HCT116 (cell line): ENCODE results near the gene HOXC6.

Source experiments
- CEBPB ChIP-seq: IDR thresholded peaks from 2 replicates; pipeline ENCODE4 v1.6.1; 2012; ENCODE audit warnings: low read depth
- EZH2 ChIP-seq: fragments of 200-600 bp; sonication (generic); IDR thresholded peaks from 2 replicates; pipeline ENCODE4 v1.6.1; 2017; ENCODE audit warnings: antibody characterized with exemption, mixed run types
- POLR2A ChIP-seq: IDR thresholded peaks from 2 replicates; pipeline ENCODE4 v1.7.0; 2011; ENCODE audit warnings: borderline replicate concordance; ENCODE audit not compliant: insufficient read depth, insufficient read length; ENCODE audit errors: extremely low read depth
- TF ChIP-seq, protein P1 (sequence below): IDR thresholded peaks from 2 replicates; pipeline ENCODE4 v1.6.1; 2012
- TF ChIP-seq, protein P2 (sequence below), 3 experiments: fragments of 200-600 bp in 1 of 3; sonication (generic) in 1 of 3; IDR thresholded peaks in 2 of 3; conservative IDR thresholded peaks in 1 of 3; 2 replicates each; pipeline ENCODE4 v1.5.1; 2012 to 2017; ENCODE audit warnings: low read depth in 2 of 3, low read length in 2 of 3, antibody characterized with exemption in 1 of 3, borderline replicate concordance in 1 of 3, control low read depth in 1 of 3, mild to moderate bottlenecking in 1 of 3, mixed read lengths in 1 of 3, mixed run types in 1 of 3, moderate library complexity in 1 of 3; ENCODE audit not compliant: insufficient read depth in 1 of 3

DNA sequence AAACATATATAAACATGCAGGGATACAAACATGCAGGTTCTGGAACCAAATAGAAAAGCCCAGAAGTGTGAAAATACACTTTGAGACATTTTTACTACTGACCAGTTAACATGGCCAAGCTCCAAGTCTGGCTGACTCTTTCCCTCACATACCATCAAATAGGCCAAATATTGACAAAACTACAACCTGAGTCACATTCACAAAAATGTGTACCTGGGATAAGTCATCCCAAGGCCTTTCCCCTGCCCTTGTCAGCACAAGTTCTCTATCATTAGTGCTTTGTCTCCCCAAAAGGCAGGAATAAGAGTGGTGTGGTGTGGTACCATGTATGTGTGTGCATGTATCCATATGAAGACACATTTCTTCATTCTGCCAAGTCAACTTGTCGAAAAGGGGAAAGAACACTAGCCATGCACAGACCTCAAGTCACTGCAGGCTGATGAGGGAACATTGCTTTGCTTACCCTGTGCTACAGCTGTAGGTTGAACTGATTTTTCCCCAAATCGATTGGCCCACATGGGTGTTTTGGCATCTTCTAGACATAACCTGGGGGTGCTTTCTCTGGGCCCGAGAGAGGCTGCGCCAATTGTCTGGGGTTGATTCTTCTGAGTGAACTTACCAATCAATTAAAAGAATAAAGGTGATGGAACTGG, 40.3 kb downstream of the HOXC6 start:
- TF ChIP-seq, protein P1, sequence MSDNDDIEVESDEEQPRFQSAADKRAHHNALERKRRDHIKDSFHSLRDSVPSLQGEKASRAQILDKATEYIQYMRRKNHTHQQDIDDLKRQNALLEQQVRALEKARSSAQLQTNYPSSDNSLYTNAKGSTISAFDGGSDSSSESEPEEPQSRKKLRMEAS: no peak
- TF ChIP-seq, protein P2, sequence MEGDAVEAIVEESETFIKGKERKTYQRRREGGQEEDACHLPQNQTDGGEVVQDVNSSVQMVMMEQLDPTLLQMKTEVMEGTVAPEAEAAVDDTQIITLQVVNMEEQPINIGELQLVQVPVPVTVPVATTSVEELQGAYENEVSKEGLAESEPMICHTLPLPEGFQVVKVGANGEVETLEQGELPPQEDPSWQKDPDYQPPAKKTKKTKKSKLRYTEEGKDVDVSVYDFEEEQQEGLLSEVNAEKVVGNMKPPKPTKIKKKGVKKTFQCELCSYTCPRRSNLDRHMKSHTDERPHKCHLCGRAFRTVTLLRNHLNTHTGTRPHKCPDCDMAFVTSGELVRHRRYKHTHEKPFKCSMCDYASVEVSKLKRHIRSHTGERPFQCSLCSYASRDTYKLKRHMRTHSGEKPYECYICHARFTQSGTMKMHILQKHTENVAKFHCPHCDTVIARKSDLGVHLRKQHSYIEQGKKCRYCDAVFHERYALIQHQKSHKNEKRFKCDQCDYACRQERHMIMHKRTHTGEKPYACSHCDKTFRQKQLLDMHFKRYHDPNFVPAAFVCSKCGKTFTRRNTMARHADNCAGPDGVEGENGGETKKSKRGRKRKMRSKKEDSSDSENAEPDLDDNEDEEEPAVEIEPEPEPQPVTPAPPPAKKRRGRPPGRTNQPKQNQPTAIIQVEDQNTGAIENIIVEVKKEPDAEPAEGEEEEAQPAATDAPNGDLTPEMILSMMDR (IDR thresholded peaks at IDR 0.05 in 2 of 3, conservative IDR thresholded peaks at IDR 0.05 in 1 of 3; ENCODE audit: borderline replicate concordance in 1 of 3, insufficient read depth in 1 of 3, low read depth in 2 of 3, low read length in 2 of 3): no peak
- TF ChIP-seq CEBPB: no peak
- TF ChIP-seq POLR2A: no peak
- no peak for TF ChIP-seq EZH2
